Stimulated activated CD8-positive, alpha-beta memory T cell treated with anti-CD3 and anti-CD28 coated beads, Interleukin-15, amount 100 ng/mL, for 24 hours (primary cell): Measurements from ENCODE around the gene PEDS1.
"Not testable (repeated sequence)": the region's sequence is repeated elsewhere in the genome, so short reads cannot be mapped to it uniquely, and the experiment has no call there.

ENCODE experiments used
- DNase-seq: peaks from one replicate; pipeline ENCODE4 v3.0.0-alpha.2; 2020; ENCODE audit warnings: low read depth

The PEDS1 gene

GRCh38 chr20:50113420-50114224 lies 39.9 kb downstream of the PEDS1 start:
- no peak for DNase-seq

DNA sequence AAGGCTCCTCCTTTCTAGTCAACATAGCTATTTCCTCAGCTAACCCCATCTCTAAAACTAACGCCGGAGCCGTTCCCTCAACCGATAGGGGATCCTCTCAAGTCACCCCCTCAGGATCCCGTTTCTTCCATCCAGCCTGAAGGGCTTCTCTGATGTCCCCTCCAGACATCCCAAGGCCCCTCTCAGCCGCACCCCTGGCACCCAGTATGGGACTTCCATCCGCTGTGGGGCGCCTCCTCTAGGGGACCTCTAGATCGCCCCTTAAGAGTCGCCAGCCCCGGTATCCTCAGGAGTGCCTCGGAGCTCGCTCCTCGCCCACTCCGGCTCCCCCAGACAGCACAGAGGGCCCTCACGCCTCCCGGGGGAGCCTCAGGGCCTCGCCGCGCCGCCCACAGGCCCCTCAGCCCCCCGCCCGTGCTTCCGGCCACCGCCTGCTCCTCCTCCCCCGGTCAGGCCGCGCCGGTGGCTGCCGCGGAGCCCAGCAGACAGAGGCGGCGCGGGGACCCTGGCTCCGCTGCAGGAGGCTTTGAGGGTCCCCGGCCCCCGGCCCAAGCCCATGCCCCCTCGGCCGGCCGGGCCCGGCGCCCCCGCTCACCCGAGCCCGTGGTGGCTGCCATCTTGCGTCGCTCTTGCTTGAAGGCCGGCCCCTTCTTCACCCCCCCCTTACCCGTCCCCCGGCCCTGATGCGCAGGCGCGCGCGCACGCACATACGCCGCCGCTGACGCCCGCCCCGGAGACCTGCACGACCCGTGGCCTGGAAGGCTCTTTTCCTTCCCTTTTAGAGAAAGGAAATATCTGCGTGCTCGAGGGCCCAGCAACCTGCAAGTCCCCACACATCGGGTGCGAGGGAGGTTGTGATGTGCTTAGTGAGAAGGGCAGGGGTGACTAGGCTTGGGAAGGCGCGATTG lies 40.8 kb downstream of the PEDS1 start, which contains the start of gene UBE2V1:
Gene UBE2V1 (minus strand): TSS at position 639 of the 908 bp plus-strand sequence. CDS start 22 bp downstream, at position 617.
- peak; percentile 77 for DNase-seq

DNA sequence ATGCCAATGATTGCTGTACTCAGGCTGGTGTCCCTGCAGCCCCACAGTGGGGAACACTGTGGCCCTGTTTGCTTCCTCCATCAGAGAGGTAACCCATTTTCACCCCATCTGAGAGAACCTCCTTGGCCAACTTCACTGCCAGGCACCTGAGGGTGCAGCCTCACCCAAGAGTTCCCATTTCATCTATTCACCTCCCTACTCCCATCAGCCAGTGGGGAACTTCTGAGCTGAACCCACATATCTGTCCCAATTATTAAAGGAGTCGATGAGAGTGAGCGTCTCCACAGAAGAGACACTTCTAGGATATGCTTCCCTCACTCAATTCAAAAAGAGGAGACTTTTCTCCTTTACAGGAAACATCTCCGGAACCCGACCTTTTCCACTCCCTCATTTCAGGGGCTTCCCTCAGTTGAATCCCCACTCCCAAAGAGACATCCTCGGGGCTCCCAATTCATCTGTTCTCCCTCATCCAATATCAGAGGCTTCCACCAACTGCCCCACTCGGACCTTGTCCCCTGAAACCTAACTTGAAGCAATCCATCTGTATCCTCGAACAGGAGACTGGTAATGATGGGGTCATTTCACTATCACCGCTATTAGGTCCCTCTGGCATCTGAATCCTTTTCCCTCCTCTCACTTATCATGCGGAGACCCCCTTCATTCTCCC lies 41.6 kb downstream of the PEDS1 start:
- DNase-seq: no peak

GRCh38 chr20:50111120-50111828 lies 42.2 kb downstream of the PEDS1 start:
- no peak for DNase-seq

GRCh38 chr20:50110141-50111047 lies 43.1 kb downstream of the PEDS1 start:
- no peak for DNase-seq

DNA sequence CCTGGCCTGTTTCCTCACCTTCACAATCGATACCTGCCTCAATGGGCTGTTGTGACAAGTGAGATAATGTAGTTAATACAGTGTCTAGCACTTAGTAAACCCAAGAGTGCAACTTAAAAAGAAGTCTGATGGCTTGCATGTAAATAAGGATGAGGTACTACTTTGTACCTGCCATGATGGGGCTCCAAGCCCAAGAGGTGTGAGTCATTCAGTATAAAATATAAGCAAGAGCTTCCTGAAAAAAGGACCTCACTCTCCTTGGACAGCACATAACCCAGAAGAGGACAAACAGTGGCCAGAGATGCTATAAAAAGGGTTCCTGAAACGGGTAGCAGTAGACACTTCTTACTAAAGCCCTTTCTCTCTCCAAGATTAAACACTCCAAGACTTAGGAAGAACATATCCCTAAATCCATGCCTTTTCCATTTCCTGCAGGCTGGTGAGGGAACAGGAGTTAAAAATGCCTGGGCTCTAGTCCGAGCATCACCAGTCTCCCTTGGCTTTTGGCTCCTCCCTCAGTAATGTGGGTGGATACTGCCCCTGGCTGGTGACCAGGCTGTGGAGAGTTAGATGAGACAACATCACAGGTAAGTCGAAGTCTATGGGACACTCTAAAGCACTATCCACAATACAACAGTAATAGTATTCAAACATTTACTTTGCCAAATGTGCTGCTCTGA lies 44.8 kb downstream of the PEDS1 start:
- DNase-seq: no peak

DNA sequence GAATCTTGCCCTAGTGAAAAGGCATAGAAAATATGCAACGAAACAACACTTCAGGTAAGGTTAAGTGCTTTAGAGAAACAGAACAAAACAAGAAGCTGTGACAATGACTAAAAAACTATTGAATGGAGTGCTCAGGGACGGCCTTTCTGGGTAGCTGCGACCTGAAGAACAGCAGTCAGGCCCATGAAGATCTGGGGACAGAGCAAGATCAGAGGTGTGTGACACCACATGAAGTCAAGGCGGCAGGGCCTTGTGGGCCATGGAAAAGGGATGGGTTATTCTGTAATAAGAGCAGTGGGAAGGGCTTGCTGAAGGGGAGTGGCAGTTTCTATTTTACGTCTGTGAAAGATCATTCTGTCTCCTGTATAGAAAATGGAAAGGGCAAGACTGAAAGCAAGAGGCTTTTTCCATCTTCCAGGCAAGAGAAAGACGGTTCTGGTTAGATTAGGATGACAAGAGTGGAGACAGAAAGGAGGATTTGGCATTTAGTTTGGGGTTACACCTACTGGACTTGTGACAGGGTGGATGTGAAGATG lies 45.7 kb downstream of the PEDS1 start:
- DNase-seq: no peak

DNA sequence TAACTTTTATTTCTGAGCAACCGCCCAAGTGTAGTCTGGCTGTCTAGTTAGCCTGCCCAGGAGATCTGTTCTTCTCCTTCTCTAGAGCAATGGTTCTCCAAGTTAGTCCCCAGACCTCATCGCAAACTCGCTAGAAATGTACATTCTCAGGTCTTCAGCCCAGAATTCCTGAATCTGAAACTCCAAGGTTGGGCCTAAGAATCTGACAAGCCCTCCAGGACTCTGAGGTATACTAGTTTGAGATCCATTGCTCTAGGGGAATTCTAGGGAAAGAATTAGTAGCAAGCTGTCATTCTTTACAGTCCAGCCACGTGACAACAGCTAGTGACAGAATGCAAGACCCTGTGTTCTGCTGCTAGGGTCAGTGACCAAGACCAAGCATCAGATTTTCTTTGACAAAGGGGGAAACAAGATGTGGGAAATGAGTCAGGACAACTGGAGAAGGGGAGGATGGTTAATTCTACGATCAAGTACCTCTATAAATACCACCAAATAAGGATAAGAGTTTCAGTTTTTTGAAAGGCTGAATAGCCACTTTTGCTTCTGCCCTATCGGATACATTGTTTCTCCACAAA lies 46.4 kb downstream of the PEDS1 start:
- no peak for DNase-seq

DNA sequence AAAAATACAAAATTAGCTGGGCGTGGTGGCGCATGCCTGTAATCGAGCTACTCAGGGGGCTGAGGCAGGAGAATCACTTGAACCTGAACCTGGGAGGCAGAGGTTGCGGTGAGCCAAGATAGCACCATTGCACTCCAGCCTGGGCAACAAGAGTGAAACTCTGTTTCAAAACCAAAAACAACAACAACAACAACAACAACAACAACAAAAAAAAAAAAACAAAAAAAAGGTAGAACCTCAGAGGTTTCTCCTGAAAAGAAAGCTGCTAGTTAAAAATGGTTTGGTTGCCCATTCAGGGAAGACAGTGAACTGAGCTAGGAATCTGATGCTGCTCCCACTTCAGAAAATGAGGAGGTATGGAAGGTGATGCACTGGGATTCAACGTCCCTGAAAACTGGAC lies 46.9 kb downstream of the PEDS1 start:
- not testable (repeated sequence) for DNase-seq
